Parathyroid adenoma (tissue), 2 donors: ENCODE measurements around the gene FKBP6.

Source experiments
- H2AFZ ChIP-seq: fragments of 300-600 bp; sonication (generic); one replicate; pipeline ENCODE4 v1.7.0; 2017; ENCODE audit warnings: antibody characterized with exemption, mild to moderate bottlenecking
- H3K27ac ChIP-seq: fragments of 300-600 bp; sonication (generic); one replicate; pipeline ENCODE4 v1.7.0; 2017
- H3K27me3 ChIP-seq: fragments of 300-600 bp; sonication (generic); one replicate; pipeline ENCODE4 v1.7.0; 2017; ENCODE audit warnings: low read length; ENCODE audit not compliant: control insufficient read depth, insufficient read depth
- H3K36me3 ChIP-seq: fragments of 300-600 bp; sonication (generic); one replicate; pipeline ENCODE4 v1.7.0; 2017; ENCODE audit warnings: low read length; ENCODE audit not compliant: control insufficient read depth, insufficient read depth
- H3K4me1 ChIP-seq: fragments of 300-600 bp; sonication (generic); one replicate; pipeline ENCODE4 v1.7.0; 2017; ENCODE audit warnings: control low read depth
- H3K4me2 ChIP-seq: fragments of 300-600 bp; sonication (generic); one replicate; pipeline ENCODE4 v1.7.0; 2017; ENCODE audit warnings: low read length
- H3K4me3 ChIP-seq: fragments of 300-600 bp; sonication (generic); one replicate; pipeline ENCODE4 v1.7.0; 2017; ENCODE audit warnings: low read depth, low read length
- H3K79me2 ChIP-seq: fragments of 300-600 bp; sonication (generic); one replicate; pipeline ENCODE4 v1.7.0; 2017; ENCODE audit warnings: control low read depth
- H3K9ac ChIP-seq: fragments of 300-600 bp; sonication (generic); one replicate; pipeline ENCODE4 v1.7.0; 2017; ENCODE audit warnings: mild to moderate bottlenecking
- H3K9me3 ChIP-seq: fragments of 300-600 bp; sonication (generic); one replicate; pipeline ENCODE4 v1.7.0; 2017; ENCODE audit warnings: low read length; ENCODE audit not compliant: control insufficient read depth
- TF ChIP-seq, protein P1 (sequence below): fragments of 300-600 bp; sonication (generic); IDR thresholded peaks from one replicate; pipeline ENCODE4 v1.7.0; 2017; ENCODE audit warnings: antibody characterized with exemption, mild to moderate bottlenecking
- donor health status: primary hyperparathyroidism.

Gene FKBP6

DNA sequence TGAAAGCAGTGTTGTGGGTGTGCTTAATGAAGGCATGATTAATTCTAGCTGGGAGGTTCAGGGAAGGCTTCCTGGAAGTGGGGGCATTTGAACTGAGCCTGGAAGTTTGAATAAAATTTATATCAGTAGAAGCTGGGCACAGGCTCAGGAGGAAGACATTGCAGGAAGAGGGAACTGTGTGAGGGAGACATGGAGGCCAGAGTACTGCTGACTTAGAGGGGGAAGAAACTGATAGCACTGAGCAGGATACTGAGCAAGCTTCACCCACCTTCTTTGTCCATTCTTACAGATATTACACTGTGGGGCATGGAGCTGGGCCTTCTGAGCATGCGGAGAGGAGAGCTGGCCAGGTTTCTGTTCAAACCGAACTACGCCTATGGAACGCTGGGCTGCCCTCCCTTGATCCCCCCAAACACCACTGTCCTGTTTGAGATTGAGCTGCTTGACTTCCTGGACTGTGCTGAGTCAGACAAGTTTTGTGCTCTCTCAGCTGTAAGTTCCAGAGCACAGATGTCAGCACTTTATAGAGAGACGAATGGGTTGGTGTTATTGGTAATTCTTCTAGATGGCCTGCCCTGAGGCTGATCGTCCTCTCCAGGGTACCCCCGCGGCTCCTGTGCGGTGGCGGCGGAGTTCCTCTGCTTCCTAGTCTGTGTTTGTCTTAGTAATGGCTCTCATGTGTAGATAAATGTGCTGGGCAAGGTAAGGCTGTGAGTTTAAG is 2.1 kb downstream of the FKBP6 start:
- Histone ChIP-seq H3K27ac (peak overlapping the region; percentile 95), H3K36me3 (no peaks in the 10 kb centered on the region), H3K79me2 (peaks cover 2% of the 10 kb centered on the region), H3K4me3 (peak overlapping the region; percentile 43), H3K9me3 (no peaks in the 10 kb centered on the region), H3K4me2 (peak overlapping the region; percentile 34), H2AFZ (peak overlapping the region; percentile 94), H3K9ac (no peak overlapping the region), H3K27me3 (no peaks in the 10 kb centered on the region), H3K4me1 (peaks cover 39% of the 10 kb centered on the region)
- TF ChIP-seq, protein P1, sequence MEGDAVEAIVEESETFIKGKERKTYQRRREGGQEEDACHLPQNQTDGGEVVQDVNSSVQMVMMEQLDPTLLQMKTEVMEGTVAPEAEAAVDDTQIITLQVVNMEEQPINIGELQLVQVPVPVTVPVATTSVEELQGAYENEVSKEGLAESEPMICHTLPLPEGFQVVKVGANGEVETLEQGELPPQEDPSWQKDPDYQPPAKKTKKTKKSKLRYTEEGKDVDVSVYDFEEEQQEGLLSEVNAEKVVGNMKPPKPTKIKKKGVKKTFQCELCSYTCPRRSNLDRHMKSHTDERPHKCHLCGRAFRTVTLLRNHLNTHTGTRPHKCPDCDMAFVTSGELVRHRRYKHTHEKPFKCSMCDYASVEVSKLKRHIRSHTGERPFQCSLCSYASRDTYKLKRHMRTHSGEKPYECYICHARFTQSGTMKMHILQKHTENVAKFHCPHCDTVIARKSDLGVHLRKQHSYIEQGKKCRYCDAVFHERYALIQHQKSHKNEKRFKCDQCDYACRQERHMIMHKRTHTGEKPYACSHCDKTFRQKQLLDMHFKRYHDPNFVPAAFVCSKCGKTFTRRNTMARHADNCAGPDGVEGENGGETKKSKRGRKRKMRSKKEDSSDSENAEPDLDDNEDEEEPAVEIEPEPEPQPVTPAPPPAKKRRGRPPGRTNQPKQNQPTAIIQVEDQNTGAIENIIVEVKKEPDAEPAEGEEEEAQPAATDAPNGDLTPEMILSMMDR = no peak

DNA sequence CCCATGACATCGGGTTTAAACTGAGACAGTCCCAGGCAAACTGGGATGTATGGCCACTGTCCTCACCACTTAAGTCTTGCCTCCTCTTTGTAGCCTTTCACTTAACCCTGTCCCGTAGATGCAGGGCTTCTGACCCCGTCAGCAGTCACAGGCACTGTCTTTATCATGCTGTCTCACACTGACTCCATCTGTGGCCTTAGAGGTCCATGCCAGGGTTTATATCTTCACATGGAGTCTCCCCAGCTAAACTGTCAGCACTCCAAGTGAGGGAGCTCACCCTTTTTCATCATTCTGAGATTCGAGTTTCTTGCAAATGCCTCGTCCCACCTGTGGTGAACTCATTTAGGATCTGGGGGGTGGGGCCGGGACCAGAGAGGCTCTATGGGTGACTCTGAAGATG is 2.8 kb downstream of the FKBP6 start:
- H2AFZ ChIP-seq = peak overlapping the region; percentile 94
- H3K4me3 ChIP-seq = peak overlapping the region; percentile 43
- H3K36me3 ChIP-seq = no peaks in the 10 kb centered on the region
- no peak overlapping the region for H3K9ac ChIP-seq
- peaks cover 41% of the 10 kb centered on the region for H3K4me1 ChIP-seq
- peaks cover 2% of the 10 kb centered on the region for H3K79me2 ChIP-seq
- H3K4me2 ChIP-seq = peak overlapping the region; percentile 34
- H3K27me3 ChIP-seq = no peaks in the 10 kb centered on the region
- TF ChIP-seq, protein P1 = no peak
- H3K9me3 ChIP-seq = no peaks in the 10 kb centered on the region
- H3K27ac ChIP-seq = peak overlapping the region; percentile 95

DNA sequence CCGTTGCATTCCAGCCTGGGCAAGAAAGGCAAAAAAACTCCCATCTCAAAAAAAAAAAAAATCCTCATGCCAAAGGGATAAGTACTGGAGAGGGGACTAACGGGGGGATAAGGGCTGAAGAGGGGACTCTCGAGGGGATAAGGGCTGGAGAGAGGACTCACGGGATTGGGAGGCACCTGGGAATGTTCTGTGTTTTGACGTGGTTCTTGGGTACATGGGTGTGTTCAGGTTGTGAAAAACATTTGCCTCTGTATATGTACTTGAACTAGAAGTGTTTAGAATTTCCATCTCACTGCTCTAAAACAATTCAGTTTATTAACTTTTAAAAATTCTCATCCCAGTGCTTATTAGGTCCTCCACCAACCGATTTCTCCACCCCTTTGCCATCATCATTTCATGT is 4.5 kb downstream of the FKBP6 start:
- no peaks in the 10 kb centered on the region for H3K27me3 ChIP-seq
- H3K4me3 ChIP-seq = no peak overlapping the region
- no peaks in the 10 kb centered on the region for H3K36me3 ChIP-seq
- peak overlapping the region; percentile 95 for H3K27ac ChIP-seq
- TF ChIP-seq, protein P1 = no peak
- peaks cover 2% of the 10 kb centered on the region for H3K79me2 ChIP-seq
- H2AFZ ChIP-seq = no peak overlapping the region
- no peak overlapping the region for H3K9ac ChIP-seq
- H3K4me2 ChIP-seq = no peak overlapping the region
- peaks cover 44% of the 10 kb centered on the region for H3K4me1 ChIP-seq
- H3K9me3 ChIP-seq = no peaks in the 10 kb centered on the region

DNA sequence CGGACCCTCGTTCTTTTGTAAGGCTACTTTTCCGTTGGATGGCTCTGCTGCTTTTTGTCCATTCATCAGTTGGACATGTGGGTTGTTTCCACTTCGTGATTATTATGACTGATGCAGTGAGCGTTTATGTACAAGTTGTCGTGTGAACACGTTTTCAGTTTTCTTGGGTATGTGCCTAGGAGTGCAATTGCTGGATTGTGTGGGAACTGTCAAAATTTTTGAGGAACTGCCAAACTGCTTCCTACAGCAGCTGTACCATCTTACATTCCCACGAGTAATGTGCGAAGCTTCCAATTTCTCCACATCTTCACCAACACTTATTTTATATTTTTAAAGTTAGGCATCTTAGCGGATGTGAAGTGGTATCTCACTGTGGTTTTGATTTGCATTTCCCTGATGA is 10.4 kb downstream of the FKBP6 start:
- no peaks in the 10 kb centered on the region for H3K36me3 ChIP-seq
- H3K4me2 ChIP-seq = no peak overlapping the region
- no peaks in the 10 kb centered on the region for H3K79me2 ChIP-seq
- no peak overlapping the region for H3K4me3 ChIP-seq
- no peaks in the 10 kb centered on the region for H3K27me3 ChIP-seq
- H2AFZ ChIP-seq = no peak overlapping the region
- no peaks in the 10 kb centered on the region for H3K9me3 ChIP-seq
- H3K27ac ChIP-seq = no peak overlapping the region
- H3K4me1 ChIP-seq = peaks cover 14% of the 10 kb centered on the region
- TF ChIP-seq, protein P1 = no peak
- H3K9ac ChIP-seq = no peak overlapping the region

DNA sequence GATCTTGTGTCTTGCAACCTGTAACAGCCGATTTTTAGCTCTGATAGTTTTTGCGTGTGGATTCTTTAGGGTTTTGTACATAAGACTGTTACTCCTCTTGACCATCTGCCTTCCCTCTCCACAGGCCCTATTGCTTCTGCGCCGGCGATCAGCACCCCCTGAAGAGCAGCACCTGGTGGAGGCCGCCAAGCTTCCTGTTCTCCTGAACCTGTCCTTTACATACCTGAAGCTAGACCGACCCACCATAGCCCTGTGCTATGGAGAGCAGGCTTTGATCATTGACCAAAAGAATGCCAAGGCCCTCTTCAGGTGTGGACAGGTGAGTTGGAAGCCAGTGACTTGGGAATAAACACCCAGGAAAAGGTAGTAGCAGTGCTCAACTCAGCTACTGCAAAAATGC is 12.6 kb downstream of the FKBP6 start:
- H3K9ac ChIP-seq = no peak overlapping the region
- H3K36me3 ChIP-seq = no peaks in the 10 kb centered on the region
- H3K4me2 ChIP-seq = no peak overlapping the region
- H3K79me2 ChIP-seq = no peaks in the 10 kb centered on the region
- H3K4me1 ChIP-seq = peaks cover 6% of the 10 kb centered on the region
- H3K4me3 ChIP-seq = no peak overlapping the region
- no peaks in the 10 kb centered on the region for H3K27me3 ChIP-seq
- TF ChIP-seq, protein P1 = no peak
- H3K27ac ChIP-seq = no peak overlapping the region
- H3K9me3 ChIP-seq = no peaks in the 10 kb centered on the region
- no peak overlapping the region for H2AFZ ChIP-seq
